HAP-1 (cell line): Measurements from ENCODE around the gene CD19.

Experiments used
- DNase-seq, 2 experiments: peaks; one replicate each; pipeline ENCODE4 v3.0.0-alpha.2; 2016 to 2020; ENCODE audit warnings: low spot score in 2 of 2
- H3K27me3 ChIP-seq: fragments of 250-450 bp; sonication (Bioruptor Pico); 2 replicates; pipeline ENCODE4 v1.5.1; 2020; ENCODE audit warnings: low read depth, mild to moderate bottlenecking, moderate library complexity
- H3K36me3 ChIP-seq: fragments of 250-450 bp; sonication (Bioruptor Pico); replicated peaks from 2 replicates; pipeline ENCODE4 v1.5.1; 2020; ENCODE audit warnings: mild to moderate bottlenecking
- H3K4me1 ChIP-seq: fragments of 250-450 bp; sonication (Bioruptor Pico); 2 replicates; pipeline ENCODE4 v1.5.1; 2020; ENCODE audit warnings: mild to moderate bottlenecking
- H3K4me3 ChIP-seq: fragments of 250-450 bp; sonication (Bioruptor Pico); 2 replicates; pipeline ENCODE4 v1.5.1; 2020; ENCODE audit warnings: mild to moderate bottlenecking, moderate library complexity
- H3K9me3 ChIP-seq: fragments of 250-450 bp; sonication (Bioruptor Pico); 2 replicates; pipeline ENCODE4 v1.5.1; 2020; ENCODE audit warnings: mild to moderate bottlenecking, moderate library complexity
- in situ Hi-C: fragments of 300-500 bp; cut with MboI; formaldehyde crosslinking; loops from 3 replicates; pipeline ENCODE4 v1.14.3; 2020; ENCODE audit warnings: low sequenced_read_pairs, inconsistent platforms, mixed read lengths

The CD19 gene

GRCh38 chr16:28900601-28901000, 31.2 kb upstream of the CD19 start:
- DNase-seq, result no peak
- in situ Hi-C loops, result no loop called here
- Histone ChIP-seq H3K9me3 (no peaks in the 10 kb centered on the region), H3K36me3 (no peaks in the 10 kb centered on the region), H3K4me1 (no peaks in the 10 kb centered on the region), H3K4me3 (no peak overlapping the region), H3K27me3 (no peaks in the 10 kb centered on the region)

- in situ Hi-C loops, result no loop called here
Observed at GRCh38 chr16:28901862-28902261, 29.9 kb upstream of the CD19 start.

GRCh38 chr16:28902909-28903308, 28.9 kb upstream of the CD19 start:
- H3K27me3 ChIP-seq, result no peaks in the 10 kb centered on the region
- DNase-seq, result no peak
- H3K4me3 ChIP-seq, result no peak overlapping the region
- no peaks in the 10 kb centered on the region for H3K36me3 ChIP-seq
- no peaks in the 10 kb centered on the region for H3K9me3 ChIP-seq
- H3K4me1 ChIP-seq, result no peaks in the 10 kb centered on the region
- in situ Hi-C loops, result no loop called here

More at GRCh38 chr16:28901862-28902261, 29.9 kb upstream of the CD19 start:
- no peaks in the 10 kb centered on the region for H3K36me3 ChIP-seq
- DNase-seq, result no peak
- no peaks in the 10 kb centered on the region for H3K9me3 ChIP-seq
- no peak overlapping the region for H3K4me3 ChIP-seq
- H3K27me3 ChIP-seq, result no peaks in the 10 kb centered on the region
- no peaks in the 10 kb centered on the region for H3K4me1 ChIP-seq

- no peaks in the 10 kb centered on the region for H3K36me3 ChIP-seq
- H3K4me3 ChIP-seq, result no peak overlapping the region
- H3K9me3 ChIP-seq, result no peaks in the 10 kb centered on the region
- no peaks in the 10 kb centered on the region for H3K27me3 ChIP-seq
- no peaks in the 10 kb centered on the region for H3K4me1 ChIP-seq
- in situ Hi-C loops, result no loop called here
- no peak for DNase-seq
Observed at GRCh38 chr16:28903344-28904042, 28.3 kb upstream of the CD19 start.

GRCh38 chr16:28904363-28904762, 27.4 kb upstream of the CD19 start:
- in situ Hi-C loops, result no loop called here

GRCh38 chr16:28904828-28905227, 26.9 kb upstream of the CD19 start:
- H3K36me3 ChIP-seq, result no peaks in the 10 kb centered on the region
- H3K9me3 ChIP-seq, result no peaks in the 10 kb centered on the region
- DNase-seq, result no peak
- no peaks in the 10 kb centered on the region for H3K4me1 ChIP-seq
- in situ Hi-C loops, result no loop called here
- H3K4me3 ChIP-seq, result no peak overlapping the region
- no peaks in the 10 kb centered on the region for H3K27me3 ChIP-seq

More at GRCh38 chr16:28904363-28904762, 27.4 kb upstream of the CD19 start:
- no peaks in the 10 kb centered on the region for H3K9me3 ChIP-seq
- H3K4me1 ChIP-seq, result no peaks in the 10 kb centered on the region
- H3K36me3 ChIP-seq, result no peaks in the 10 kb centered on the region
- DNase-seq, result no peak
- no peaks in the 10 kb centered on the region for H3K27me3 ChIP-seq
- no peak overlapping the region for H3K4me3 ChIP-seq

GRCh38 chr16:28905229-28905754, 26.5 kb upstream of the CD19 start:
- Histone ChIP-seq H3K36me3 (no peaks in the 10 kb centered on the region), H3K4me3 (no peak overlapping the region), H3K9me3 (no peaks in the 10 kb centered on the region), H3K27me3 (no peaks in the 10 kb centered on the region), H3K4me1 (no peaks in the 10 kb centered on the region)
- DNase-seq, result no peak
- in situ Hi-C loops, result no loop called here

GRCh38 chr16:28905800-28906372, 25.9 kb upstream of the CD19 start:
- H3K36me3 ChIP-seq, result no peaks in the 10 kb centered on the region
- no peaks in the 10 kb centered on the region for H3K9me3 ChIP-seq
- H3K27me3 ChIP-seq, result no peaks in the 10 kb centered on the region
- no peak for DNase-seq
- in situ Hi-C loops, result no loop called here
- no peaks in the 10 kb centered on the region for H3K4me1 ChIP-seq
- no peak overlapping the region for H3K4me3 ChIP-seq

- H3K4me3 ChIP-seq, result no peak overlapping the region
- in situ Hi-C loops, result no loop called here
- H3K27me3 ChIP-seq, result no peaks in the 10 kb centered on the region
- peak in 1 of 2 experiments; percentile 24 for DNase-seq
- H3K36me3 ChIP-seq, result no peaks in the 10 kb centered on the region
- H3K4me1 ChIP-seq, result no peaks in the 10 kb centered on the region
- no peaks in the 10 kb centered on the region for H3K9me3 ChIP-seq
Observed at GRCh38 chr16:28910086-28911031, 21.4 kb upstream of the CD19 start.

- Histone ChIP-seq H3K9me3 (no peaks in the 10 kb centered on the region), H3K36me3 (no peaks in the 10 kb centered on the region), H3K4me3 (no peak overlapping the region), H3K4me1 (no peaks in the 10 kb centered on the region), H3K27me3 (no peaks in the 10 kb centered on the region)
- in situ Hi-C loops, result no loop called here
- no peak for DNase-seq
Observed at GRCh38 chr16:28912558-28912957, 19.2 kb upstream of the CD19 start.

- Histone ChIP-seq H3K9me3 (no peaks in the 10 kb centered on the region), H3K27me3 (no peaks in the 10 kb centered on the region), H3K4me3 (no peak overlapping the region), H3K36me3 (no peaks in the 10 kb centered on the region), H3K4me1 (no peaks in the 10 kb centered on the region)
- DNase-seq, result no peak
- in situ Hi-C loops, result no loop called here
Observed at GRCh38 chr16:28913946-28914724, 17.6 kb upstream of the CD19 start.

GRCh38 chr16:28915181-28915580, 16.6 kb upstream of the CD19 start:
- Histone ChIP-seq H3K9me3 (no peaks in the 10 kb centered on the region), H3K4me1 (no peaks in the 10 kb centered on the region), H3K36me3 (no peaks in the 10 kb centered on the region), H3K4me3 (no peak overlapping the region), H3K27me3 (no peaks in the 10 kb centered on the region)
- in situ Hi-C loops, result no loop called here
- DNase-seq, result no peak

GRCh38 chr16:28917095-28917494, 14.7 kb upstream of the CD19 start:
- H3K36me3 ChIP-seq, result no peaks in the 10 kb centered on the region
- H3K9me3 ChIP-seq, result no peaks in the 10 kb centered on the region
- H3K27me3 ChIP-seq, result no peaks in the 10 kb centered on the region
- H3K4me1 ChIP-seq, result no peaks in the 10 kb centered on the region
- in situ Hi-C loops, result no loop called here
- H3K4me3 ChIP-seq, result no peak overlapping the region
- DNase-seq, result no peak
